GM21825 (cell line): Measurements from ENCODE around the gene TPD52L2.
"Not testable (repeated sequence)": the region's sequence is repeated elsewhere in the genome, so short reads cannot be mapped to it uniquely, and the experiment has no call there.

Experiments
- ATAC-seq: cut with Tn5 transposase; IDR thresholded peaks from one replicate; pipeline ENCODE4 v1.9.1; 2021; ENCODE audit warnings: mild to moderate bottlenecking, moderate library complexity; ENCODE audit not compliant: unreplicated experiment

Gene TPD52L2

GRCh38 chr20:63855363-63856097, 9.5 kb upstream of the TPD52L2 start:
- no peak for ATAC-seq

GRCh38 chr20:63856098-63856511, 9.0 kb upstream of the TPD52L2 start:
- no peak for ATAC-seq

- ATAC-seq: no peak
Observed at GRCh38 chr20:63857764-63858392, 7.2 kb upstream of the TPD52L2 start.

- no peak for ATAC-seq
Observed at GRCh38 chr20:63858393-63859165, 6.5 kb upstream of the TPD52L2 start.

- no peak for ATAC-seq
Observed at GRCh38 chr20:63859166-63859699, 5.8 kb upstream of the TPD52L2 start.

GRCh38 chr20:63860325-63861051, 4.6 kb upstream of the TPD52L2 start:
- no peak for ATAC-seq

- ATAC-seq: no peak
Observed at GRCh38 chr20:63861365-63861934, 3.6 kb upstream of the TPD52L2 start, which contains the start of gene ABHD16B. Gene ABHD16B (plus strand): TSS chr20:63861498. CDS start chr20:63861541, 43 bp downstream.

- no peak for ATAC-seq
Observed at GRCh38 chr20:63861981-63862901, 2.8 kb upstream of the TPD52L2 start.

GRCh38 chr20:63863021-63863797, 1.9 kb upstream of the TPD52L2 start:
- ATAC-seq: no peak

GRCh38 chr20:63863798-63864544, 1.1 kb upstream of the TPD52L2 start:
- peak; percentile 58 for ATAC-seq

GRCh38 chr20:63864545-63864977, 509 bp upstream of the TPD52L2 start:
- no peak for ATAC-seq

GRCh38 chr20:63867042-63867441, 2.0 kb downstream of the TPD52L2 start:
- ATAC-seq: not testable (repeated sequence)

- ATAC-seq: no peak
Observed at GRCh38 chr20:63868264-63868663, 3.2 kb downstream of the TPD52L2 start.

- ATAC-seq: no peak
Observed at GRCh38 chr20:63873477-63873971, 8.5 kb downstream of the TPD52L2 start.

- ATAC-seq: not testable (repeated sequence)
Observed at GRCh38 chr20:63874241-63874640, 9.2 kb downstream of the TPD52L2 start.

- no peak for ATAC-seq
Observed at GRCh38 chr20:63876489-63877036, 11.5 kb downstream of the TPD52L2 start.

GRCh38 chr20:63877755-63878470, 12.8 kb downstream of the TPD52L2 start:
- ATAC-seq: no peak
